COLO668 (cell line): Measurements from ENCODE around the gene SMPDL3A.

Experiments
- DNase-seq: peaks from one replicate; lab custom pipeline; 2025; ENCODE audit not compliant: unreplicated experiment; lab: John Stamatoyannopoulos, UW

Gene SMPDL3A

GRCh38 chr6:122853259-122853995 is 64.4 kb downstream of the SMPDL3A start:
- DNase-seq = no peak
